SKM-1 (cell line): ENCODE results near the gene DIAPH3.

Source experiments
- DNase-seq: peaks from one replicate; lab custom pipeline; 2025; ENCODE audit not compliant: unreplicated experiment; lab: John Stamatoyannopoulos, UW

DIAPH3 gene

DNA sequence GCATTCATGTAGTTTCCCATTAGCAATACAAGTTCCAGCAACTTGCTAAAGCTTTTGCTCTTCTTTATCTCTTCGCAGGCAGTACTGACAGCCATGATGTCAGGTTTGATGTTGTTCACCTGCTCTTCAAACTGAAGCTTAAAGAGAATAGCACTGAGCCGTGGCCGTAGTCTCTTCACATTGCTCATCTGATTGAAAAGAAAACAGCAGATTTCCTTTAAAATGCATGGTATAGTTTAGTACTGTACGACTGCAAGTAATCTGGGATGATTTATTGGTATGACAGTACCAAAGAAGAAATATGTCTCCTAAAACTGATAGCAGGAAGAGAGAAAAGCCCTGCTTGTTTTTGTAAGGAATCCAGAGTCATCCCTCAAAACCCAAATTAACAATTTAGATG is 284.4 kb downstream of the DIAPH3 start:
- DNase-seq: no peak

DNA sequence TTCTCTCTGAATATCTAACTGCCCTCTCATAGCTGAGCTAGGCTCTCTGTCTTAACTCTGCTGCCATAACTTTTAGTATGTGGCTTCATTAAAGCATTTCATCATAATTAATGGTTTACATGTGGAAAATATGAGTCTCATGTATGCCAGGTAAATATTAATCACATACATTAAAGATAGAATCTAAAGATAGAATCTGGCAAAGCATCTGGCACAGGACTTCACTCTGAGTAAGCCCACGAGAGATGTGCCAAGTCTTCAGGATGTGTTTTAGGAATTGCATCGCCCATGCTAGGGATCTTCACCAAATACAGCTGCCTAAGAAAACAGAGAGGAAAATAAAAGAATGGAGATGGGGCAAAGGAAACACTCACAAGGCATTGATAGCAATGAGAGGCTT is 285.8 kb downstream of the DIAPH3 start:
- no peak for DNase-seq

DNA sequence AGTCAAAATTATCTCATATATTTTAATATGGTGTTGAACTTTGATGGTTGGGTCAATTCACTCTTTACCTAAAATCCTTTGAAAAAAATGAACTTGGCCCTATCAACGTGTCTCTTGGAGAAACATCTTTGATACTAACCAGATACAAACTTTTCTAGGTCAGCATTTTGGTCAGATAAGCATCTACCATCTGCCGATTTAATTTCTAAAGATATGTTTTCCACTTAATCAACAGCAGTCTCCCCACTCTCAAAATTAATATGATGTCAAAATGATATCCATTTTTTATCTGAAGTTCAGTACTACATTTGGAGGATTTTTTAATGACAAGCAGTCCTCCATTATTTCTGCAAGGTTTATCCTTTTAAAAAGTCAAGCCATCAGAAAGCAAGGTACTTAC is 288.8 kb downstream of the DIAPH3 start:
- no peak for DNase-seq

- DNase-seq: no peak
Observed at GRCh38 chr13:59873856-59874255, 289.9 kb downstream of the DIAPH3 start.

GRCh38 chr13:59873309-59873708 is 290.4 kb downstream of the DIAPH3 start:
- DNase-seq: no peak

DNA sequence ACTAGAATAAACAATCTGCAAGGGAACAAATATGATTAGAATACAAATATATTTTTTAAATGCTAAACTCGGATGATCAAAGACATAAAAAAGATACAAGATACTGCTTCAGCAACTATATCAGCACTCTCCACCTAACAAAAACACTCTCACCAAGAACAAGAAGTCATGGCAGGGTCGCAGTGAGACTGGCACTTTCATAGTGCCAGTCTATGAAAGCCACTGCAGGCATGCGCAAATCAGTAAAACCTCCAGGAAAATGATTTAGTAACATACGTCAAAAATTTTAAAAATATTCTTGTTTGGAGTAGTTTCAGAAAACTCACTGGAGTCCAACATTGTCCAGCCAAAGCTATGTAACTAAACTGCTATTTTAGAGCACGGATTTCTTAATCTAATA is 295.9 kb downstream of the DIAPH3 start:
- DNase-seq: no peak

DNA sequence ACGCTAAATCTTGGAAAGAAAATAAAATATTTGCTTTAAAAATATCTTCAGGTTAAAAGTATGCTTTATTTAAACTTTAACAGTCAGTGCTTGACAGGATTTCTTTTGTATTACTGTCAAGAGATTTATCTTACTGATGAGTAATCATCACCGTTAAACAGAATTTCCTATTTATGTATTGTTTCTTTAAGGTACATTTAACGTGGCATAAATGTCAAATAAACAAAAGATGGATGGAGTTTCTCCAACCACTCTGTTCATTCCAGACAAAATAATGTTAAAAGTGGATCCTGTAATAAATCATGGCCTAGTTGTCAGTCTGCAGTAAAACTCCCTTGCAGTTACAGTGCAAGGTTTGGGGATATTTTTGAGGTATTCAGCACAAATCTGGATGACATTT is 298.3 kb downstream of the DIAPH3 start:
- no peak for DNase-seq

DNA sequence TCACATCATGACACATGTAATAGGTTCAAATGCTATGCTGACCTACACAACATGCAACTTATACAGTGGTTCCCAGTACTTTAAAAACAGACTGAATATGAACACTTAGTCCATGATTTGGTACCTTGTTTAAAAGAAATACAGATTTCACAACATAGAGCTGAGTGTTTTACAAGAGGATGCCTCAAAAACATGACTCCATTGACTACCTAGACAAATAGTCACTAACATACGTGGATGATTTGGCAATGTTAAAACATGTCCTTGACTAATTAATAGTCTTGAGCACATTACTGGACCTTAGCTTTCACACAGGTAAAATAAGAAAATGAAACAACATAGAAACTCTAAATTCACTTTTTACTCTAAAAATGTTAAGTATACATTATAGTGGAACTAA is 300.1 kb downstream of the DIAPH3 start:
- DNase-seq: no peak

GRCh38 chr13:59861676-59862075 is 302.1 kb downstream of the DIAPH3 start:
- no peak for DNase-seq

DNA sequence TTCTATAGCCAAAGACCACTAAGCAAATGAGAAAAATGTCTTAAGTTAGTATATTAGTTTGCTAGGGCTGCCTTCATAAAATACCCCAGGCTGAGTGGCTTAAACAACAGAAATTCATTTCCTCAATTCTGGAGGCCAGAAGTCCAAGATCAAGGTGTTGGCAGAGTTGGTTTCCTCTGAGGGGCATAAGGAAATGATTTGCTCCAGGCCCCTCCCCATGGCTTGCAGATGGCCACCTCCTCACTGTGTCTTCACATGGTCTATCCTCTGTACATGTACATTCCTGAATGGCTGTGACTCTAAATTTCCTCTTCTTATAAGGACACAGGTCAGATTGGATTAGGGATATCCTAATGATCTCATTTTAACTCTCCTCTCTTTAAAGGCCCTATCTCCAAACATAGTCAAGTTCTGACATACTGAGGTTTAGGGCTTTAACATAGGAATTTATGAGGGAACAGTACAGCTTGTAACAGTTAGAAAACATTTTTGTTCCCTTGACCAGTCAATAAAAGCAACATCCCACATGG is 307.4 kb downstream of the DIAPH3 start:
- DNase-seq: no peak

GRCh38 chr13:59846845-59847620 is 316.7 kb downstream of the DIAPH3 start:
- DNase-seq: no peak

DNA sequence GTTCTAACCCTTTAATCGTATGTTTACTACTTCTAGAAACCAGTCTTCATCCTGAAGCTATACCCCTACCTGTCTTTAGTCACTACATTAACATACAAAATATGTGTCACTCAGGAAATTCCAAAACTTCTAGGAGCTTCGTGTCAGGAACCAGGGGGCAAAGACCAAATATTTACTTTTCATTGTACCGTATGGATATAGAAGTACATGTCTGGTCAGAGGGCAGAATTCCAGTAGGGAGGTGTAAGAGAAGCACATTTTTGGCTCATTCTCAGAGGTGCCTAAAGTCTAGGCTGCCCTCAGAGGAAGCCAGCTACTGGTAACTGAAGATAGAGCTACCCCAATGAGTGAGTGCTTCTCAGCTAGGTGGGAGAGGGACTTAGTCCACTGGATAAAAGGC is 320.7 kb downstream of the DIAPH3 start:
- DNase-seq: no peak

DNA sequence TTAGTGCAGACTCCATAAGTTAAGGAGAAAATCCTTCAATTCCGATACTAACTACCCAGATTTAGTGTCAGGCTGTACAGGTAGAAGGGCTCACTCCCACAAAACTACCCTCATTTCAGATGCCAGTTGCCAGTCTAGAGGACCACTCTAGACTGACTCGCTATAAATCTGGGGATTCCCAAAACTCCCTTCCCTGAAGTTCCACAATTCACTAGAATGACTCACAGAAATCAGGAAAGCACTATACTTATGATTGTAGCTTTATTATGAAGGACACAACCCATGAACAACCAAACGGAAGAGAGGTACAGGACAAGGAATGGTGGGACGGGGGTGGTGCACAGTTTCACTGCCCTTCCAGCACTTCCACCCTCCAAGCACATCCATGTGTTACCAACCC is 321.2 kb downstream of the DIAPH3 start:
- DNase-seq: no peak

- DNase-seq: no peak
Observed at GRCh38 chr13:59839186-59839585, 324.5 kb downstream of the DIAPH3 start.

- no peak for DNase-seq
Observed at GRCh38 chr13:59837101-59837500, 326.6 kb downstream of the DIAPH3 start.

DNA sequence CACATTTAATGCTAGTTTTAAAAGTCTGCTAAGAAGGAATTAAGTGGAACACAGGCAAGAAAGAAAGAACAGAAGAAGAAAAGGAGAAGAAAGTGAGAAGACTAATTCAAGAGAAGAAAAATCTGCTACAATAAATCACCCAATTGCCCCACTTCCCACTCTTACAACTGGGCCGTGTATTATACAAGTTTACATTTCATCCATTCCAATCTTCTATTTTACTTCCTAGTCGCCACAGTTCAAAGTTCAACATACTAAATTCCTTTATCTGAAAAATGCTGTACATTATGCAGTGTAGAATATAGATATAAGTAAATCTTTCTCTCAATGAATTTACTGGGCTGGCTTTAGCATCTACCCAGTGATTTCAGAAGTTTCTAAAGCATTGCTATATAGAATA is 328.2 kb downstream of the DIAPH3 start:
- DNase-seq: no peak

DNA sequence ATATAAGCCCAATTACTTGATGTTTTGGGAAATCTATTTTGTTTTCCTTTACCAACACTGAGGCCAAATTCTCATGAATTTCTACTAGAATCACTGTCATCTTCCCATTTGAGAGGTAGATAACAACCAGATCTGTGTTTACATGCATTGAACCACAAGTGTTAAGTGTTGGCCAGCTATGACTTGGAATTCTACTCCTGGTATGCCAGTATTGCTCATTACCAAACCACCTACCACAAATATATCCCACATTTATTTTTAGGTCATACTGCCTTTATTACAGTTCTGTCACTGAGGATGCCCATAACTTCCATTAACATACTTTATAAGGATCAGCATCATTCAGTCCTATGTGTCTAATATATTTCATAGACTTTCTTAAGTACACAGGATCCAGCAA is 328.9 kb downstream of the DIAPH3 start:
- DNase-seq: no peak

DNA sequence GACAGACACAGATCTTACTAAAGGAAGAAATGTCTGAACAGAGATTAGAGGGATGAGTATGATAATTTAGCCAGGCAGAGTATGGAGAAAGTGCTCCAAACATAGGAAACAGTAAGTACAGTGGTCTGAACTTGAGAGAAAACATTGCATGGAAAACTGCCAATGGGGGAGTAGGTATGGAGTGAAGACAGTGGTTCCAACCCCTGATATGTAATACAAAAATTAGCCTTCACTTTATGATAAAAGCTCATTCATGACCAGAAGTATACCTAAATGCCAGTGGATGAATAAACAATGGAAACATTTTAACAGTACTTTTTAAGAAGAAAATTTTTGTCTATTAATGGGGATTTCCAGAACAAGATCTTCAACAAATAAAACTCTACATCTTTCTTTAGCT is 334.0 kb downstream of the DIAPH3 start:
- DNase-seq: no peak

DNA sequence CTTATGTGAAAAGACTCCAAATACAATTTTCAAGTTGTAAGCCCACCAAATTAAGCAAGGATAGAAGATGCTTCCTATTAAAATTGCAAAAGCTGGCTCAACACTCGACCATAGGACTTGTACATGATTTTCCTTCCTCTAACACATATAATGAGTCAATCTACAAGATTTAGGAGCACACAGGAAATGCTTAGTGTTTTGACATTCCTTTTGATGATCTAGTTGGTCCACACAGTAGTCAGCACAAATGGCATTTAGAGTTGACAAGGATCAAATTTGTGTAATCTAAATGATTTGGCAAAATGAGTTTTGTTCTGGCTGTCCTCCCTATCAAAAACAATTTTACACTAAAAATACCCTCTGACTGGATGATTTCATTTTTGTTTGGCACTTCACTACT is 340.2 kb downstream of the DIAPH3 start:
- DNase-seq: no peak

- DNase-seq: no peak
Observed at GRCh38 chr13:59809564-59809963, 354.2 kb downstream of the DIAPH3 start.

GRCh38 chr13:59806801-59807200 is 356.9 kb downstream of the DIAPH3 start:
- no peak for DNase-seq

DNA sequence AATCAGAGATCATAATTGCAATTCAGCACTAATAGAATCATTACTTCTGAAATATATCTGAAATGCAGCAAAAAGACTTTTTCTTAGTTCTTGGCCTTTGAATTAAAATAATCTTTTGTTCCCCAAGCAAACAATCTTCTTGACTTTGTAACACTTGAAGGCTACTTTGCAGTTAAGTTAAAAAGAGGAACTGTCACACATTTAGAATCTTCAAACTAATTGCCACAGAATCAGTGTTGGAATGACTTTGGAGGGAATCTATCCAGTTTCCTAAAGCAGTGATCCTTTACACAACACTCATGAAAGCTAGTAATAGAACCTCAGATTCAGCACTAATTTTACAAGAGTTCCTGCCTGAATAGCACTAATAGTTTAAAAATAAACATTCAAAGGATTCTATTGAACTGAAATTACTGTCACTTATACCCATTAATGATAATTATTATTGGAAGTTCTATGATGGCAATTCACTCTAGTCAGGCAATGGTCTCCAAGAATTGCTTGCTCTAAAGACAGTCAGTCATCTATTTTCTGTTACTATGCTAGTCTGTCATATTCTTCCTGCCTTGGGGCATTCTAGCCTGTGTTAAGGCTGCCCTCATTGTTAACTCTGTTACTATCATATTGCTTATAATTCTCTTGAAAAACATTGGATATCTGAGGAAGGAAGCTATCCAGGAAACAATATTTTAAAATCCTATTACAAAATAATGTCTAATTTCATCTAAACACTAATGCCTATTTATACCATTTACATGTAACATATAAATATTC is 362.4 kb downstream of the DIAPH3 start:
- DNase-seq: no peak
